ENCODE results near the gene FN3K.
"Not testable (repeated sequence)": the region's sequence is repeated elsewhere in the genome, so short reads cannot be mapped to it uniquely, and the experiment has no call there.

Gene FN3K

GRCh38 chr17:82740906-82741759 is 5.7 kb downstream of the FN3K start:
- in situ Hi-C loops (cut with HindIII; ENCODE audit: low pct_ligation_motif_present, low sequenced_read_pairs): no loop called here
- no peaks in the 10 kb centered on the region for H3K27me3 ChIP-seq (replicated peaks)
- TF ChIP-seq CTCF (IDR thresholded peaks at IDR 0.05; ENCODE audit: low read depth, low read length, missing control alignments): no peak
- peaks cover 4% of the 10 kb centered on the region for H3K36me3 ChIP-seq (replicated peaks)
- no peak for DNase-seq
- H3K4me3 ChIP-seq (ENCODE audit: low read depth, low read length): no peak overlapping the region
- H3K27ac ChIP-seq: no peak overlapping the region

GRCh38 chr17:82743344-82744219 is 8.2 kb downstream of the FN3K start:
- DNase-seq: no peak
- no peak overlapping the region for H3K27ac ChIP-seq
- peak; percentile 23 for TF ChIP-seq CTCF (IDR thresholded peaks at IDR 0.05; ENCODE audit: low read depth, low read length, missing control alignments)
- H3K36me3 ChIP-seq (replicated peaks): peaks cover 4% of the 10 kb centered on the region
- H3K4me3 ChIP-seq (ENCODE audit: low read depth, low read length): no peak overlapping the region
- no peaks in the 10 kb centered on the region for H3K27me3 ChIP-seq (replicated peaks)
- in situ Hi-C loops (cut with HindIII; ENCODE audit: low pct_ligation_motif_present, low sequenced_read_pairs): no loop called here

DNA sequence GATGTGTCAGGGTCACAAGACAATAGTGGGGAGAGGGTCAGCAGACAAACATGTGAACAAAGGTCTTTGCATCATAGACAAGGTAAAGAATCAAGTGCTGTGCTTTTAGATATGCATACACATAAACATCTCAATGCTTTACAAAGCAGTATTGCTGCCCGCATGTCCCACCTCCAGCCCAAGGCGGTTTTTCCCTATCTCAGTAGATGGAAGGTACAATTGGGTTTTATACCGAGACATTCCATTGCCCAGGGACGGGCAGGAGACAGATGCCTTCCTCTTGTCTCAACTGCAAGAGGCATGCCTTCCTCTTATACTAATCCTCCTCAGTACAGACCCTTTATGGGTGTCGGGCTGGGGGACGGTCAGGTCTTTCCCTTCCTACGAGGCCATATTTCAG is 9.3 kb downstream of the FN3K start:
- H3K36me3 ChIP-seq (replicated peaks); H3K4me3 ChIP-seq (ENCODE audit: low read depth, low read length); H3K27ac ChIP-seq; DNase-seq; in situ Hi-C loops (cut with HindIII; ENCODE audit: low pct_ligation_motif_present, low sequenced_read_pairs); H3K27me3 ChIP-seq (replicated peaks): not testable (repeated sequence)

GRCh38 chr17:82745524-82745923 is 10.1 kb downstream of the FN3K start:
- TF ChIP-seq CTCF (IDR thresholded peaks at IDR 0.05; ENCODE audit: low read depth, low read length, missing control alignments): no peak
- in situ Hi-C loops (cut with HindIII; ENCODE audit: low pct_ligation_motif_present, low sequenced_read_pairs): no loop called here
- H3K36me3 ChIP-seq (replicated peaks): peaks cover 4% of the 10 kb centered on the region
- DNase-seq: no peak
- H3K27me3 ChIP-seq (replicated peaks): no peaks in the 10 kb centered on the region
- H3K4me3 ChIP-seq (ENCODE audit: low read depth, low read length): no peak overlapping the region
- H3K27ac ChIP-seq: no peak overlapping the region

- DNase-seq: no peak
- in situ Hi-C loops (cut with HindIII; ENCODE audit: low pct_ligation_motif_present, low sequenced_read_pairs): no loop called here
Measured at GRCh38 chr17:82748756-82749155, 13.3 kb downstream of the FN3K start.

More at GRCh38 chr17:82748756-82749155, 13.3 kb downstream of the FN3K start:
- no peak for TF ChIP-seq CTCF (IDR thresholded peaks at IDR 0.05; ENCODE audit: low read depth, low read length, missing control alignments)
- no peaks in the 10 kb centered on the region for H3K27me3 ChIP-seq (replicated peaks)
- no peaks in the 10 kb centered on the region for H3K36me3 ChIP-seq (replicated peaks)
- H3K27ac ChIP-seq: no peak overlapping the region
- no peak overlapping the region for H3K4me3 ChIP-seq (ENCODE audit: low read depth, low read length)
